ENCODE measurements around the gene DIS3L2.

Gene DIS3L2

GRCh38 chr2:232235716-232236115, 274.2 kb downstream of the DIS3L2 start:
- no peak for DNase-seq

- DNase-seq, result peak; percentile 43
Observed at GRCh38 chr2:232236200-232236599, 274.7 kb downstream of the DIS3L2 start.

GRCh38 chr2:232237464-232237863, 276.0 kb downstream of the DIS3L2 start:
- DNase-seq, result no peak

GRCh38 chr2:232238108-232238507, 276.6 kb downstream of the DIS3L2 start:
- DNase-seq, result no peak

GRCh38 chr2:232238596-232238995, 277.1 kb downstream of the DIS3L2 start:
- no peak for DNase-seq

- DNase-seq, result peak; percentile 22
Observed at GRCh38 chr2:232239951-232240681, 278.6 kb downstream of the DIS3L2 start.

GRCh38 chr2:232240906-232241305, 279.4 kb downstream of the DIS3L2 start:
- DNase-seq, result no peak

GRCh38 chr2:232242316-232242715, 280.8 kb downstream of the DIS3L2 start:
- DNase-seq, result no peak

- DNase-seq, result no peak
Observed at GRCh38 chr2:232245111-232245510, 283.6 kb downstream of the DIS3L2 start.

GRCh38 chr2:232246245-232246644, 284.7 kb downstream of the DIS3L2 start:
- no peak for DNase-seq

- DNase-seq, result no peak
Observed at GRCh38 chr2:232249096-232249495, 287.6 kb downstream of the DIS3L2 start.

- no peak for DNase-seq
Observed at GRCh38 chr2:232250246-232251175, 289.0 kb downstream of the DIS3L2 start.

- DNase-seq, result no peak
Observed at GRCh38 chr2:232255033-232255432, 293.5 kb downstream of the DIS3L2 start.

- DNase-seq, result no peak
Observed at GRCh38 chr2:232260075-232260474, 298.6 kb downstream of the DIS3L2 start.

- DNase-seq, result no peak
Observed at GRCh38 chr2:232261776-232262175, 300.3 kb downstream of the DIS3L2 start.

GRCh38 chr2:232263295-232263694, 301.8 kb downstream of the DIS3L2 start:
- no peak for DNase-seq

- no peak for DNase-seq
Observed at GRCh38 chr2:232264081-232264480, 302.6 kb downstream of the DIS3L2 start.

GRCh38 chr2:232265329-232265728, 303.8 kb downstream of the DIS3L2 start:
- DNase-seq, result no peak

GRCh38 chr2:232268636-232269165, 307.2 kb downstream of the DIS3L2 start:
- no peak for DNase-seq

GRCh38 chr2:232269867-232270266, 308.4 kb downstream of the DIS3L2 start:
- no peak for DNase-seq

- no peak for DNase-seq
Observed at GRCh38 chr2:232273903-232274643, 312.6 kb downstream of the DIS3L2 start.

- no peak for DNase-seq
Observed at GRCh38 chr2:232275670-232276069, 314.2 kb downstream of the DIS3L2 start.
